GM19455 (cell line): ENCODE results near the gene PCID2.
"Not testable (repeated sequence)": the region's sequence is repeated elsewhere in the genome, so short reads cannot be mapped to it uniquely, and the experiment has no call there.

Experiments used
- ATAC-seq: cut with Tn5 transposase; IDR thresholded peaks from one replicate; pipeline ENCODE4 v1.9.1; 2021; ENCODE audit not compliant: unreplicated experiment

PCID2 gene

GRCh38 chr13:113167155-113167554 is 41.3 kb downstream of the PCID2 start:
- ATAC-seq: no peak

- no peak for ATAC-seq
Measured at GRCh38 chr13:113166681-113167080, 41.8 kb downstream of the PCID2 start.

- no peak for ATAC-seq
Measured at GRCh38 chr13:113166266-113166665, 42.2 kb downstream of the PCID2 start.

- no peak for ATAC-seq
Measured at GRCh38 chr13:113164492-113164891, 44.0 kb downstream of the PCID2 start.

GRCh38 chr13:113162783-113163685 is 45.4 kb downstream of the PCID2 start:
- no peak for ATAC-seq

- ATAC-seq: not testable (repeated sequence)
Measured at GRCh38 chr13:113161975-113162374, 46.5 kb downstream of the PCID2 start.

GRCh38 chr13:113161433-113161832 is 47.0 kb downstream of the PCID2 start:
- ATAC-seq: no peak

- ATAC-seq: no peak
Measured at GRCh38 chr13:113160983-113161382, 47.5 kb downstream of the PCID2 start.

- no peak for ATAC-seq
Measured at GRCh38 chr13:113159701-113160100, 48.8 kb downstream of the PCID2 start.

GRCh38 chr13:113158946-113159345 is 49.5 kb downstream of the PCID2 start:
- no peak for ATAC-seq

GRCh38 chr13:113157929-113158747 is 50.3 kb downstream of the PCID2 start, which contains the start of gene PROZ:
TSS of gene PROZ (plus strand) at chr13:113158648. CDS start at chr13:113158661, 13 bp downstream.
- ATAC-seq: no peak

- no peak for ATAC-seq
Measured at GRCh38 chr13:113157206-113157928, 51.1 kb downstream of the PCID2 start.

GRCh38 chr13:113155982-113156655 is 52.4 kb downstream of the PCID2 start:
- no peak for ATAC-seq

- ATAC-seq: no peak
Measured at GRCh38 chr13:113155201-113155600, 53.3 kb downstream of the PCID2 start.

- no peak for ATAC-seq
Measured at GRCh38 chr13:113153810-113154748, 54.4 kb downstream of the PCID2 start.

- no peak for ATAC-seq
Measured at GRCh38 chr13:113152984-113153809, 55.3 kb downstream of the PCID2 start.

- ATAC-seq: no peak
Measured at GRCh38 chr13:113152691-113152983, 55.8 kb downstream of the PCID2 start.

- no peak for ATAC-seq
Measured at GRCh38 chr13:113151745-113152690, 56.5 kb downstream of the PCID2 start.
